ENCODE data around the gene NOPCHAP1.

DNA sequence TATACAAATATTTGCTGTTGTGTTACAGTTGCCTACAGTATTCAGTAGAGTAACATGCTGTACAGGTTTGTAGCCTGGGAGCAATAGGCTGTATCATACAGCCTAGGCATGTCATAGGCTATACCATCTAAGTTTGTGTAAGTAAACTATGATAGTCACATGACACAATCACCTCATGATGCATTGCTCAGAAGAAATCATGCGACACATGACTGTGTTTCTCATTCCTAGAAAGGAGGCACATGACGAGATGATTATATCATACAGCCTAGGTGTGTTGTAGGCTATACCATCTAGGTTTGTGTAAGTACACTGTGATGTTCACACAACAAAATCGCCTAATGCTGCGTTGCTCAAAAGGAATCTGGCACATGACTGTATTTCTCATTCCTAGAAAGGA is 31.9 kb downstream of the NOPCHAP1 start:
- TF ChIP-seq CTCF (IDR thresholded peaks at IDR 0.05; ENCODE audit: low read depth, low read length, poor library complexity, severe bottlenecking) (no peak), EZH2phosphoT487 (IDR thresholded peaks at IDR 0.05; ENCODE audit: borderline replicate concordance, low read length) (no peak)

All from DOHH2 (cell line).